Superior temporal gyrus (tissue), 1 donor: ENCODE data around the gene SNRPA.

Source experiments
- DNase-seq: peaks from one replicate; pipeline ENCODE4 v3.0.0-alpha.2; 2016; ENCODE audit errors: extremely low spot score

Gene SNRPA

DNA sequence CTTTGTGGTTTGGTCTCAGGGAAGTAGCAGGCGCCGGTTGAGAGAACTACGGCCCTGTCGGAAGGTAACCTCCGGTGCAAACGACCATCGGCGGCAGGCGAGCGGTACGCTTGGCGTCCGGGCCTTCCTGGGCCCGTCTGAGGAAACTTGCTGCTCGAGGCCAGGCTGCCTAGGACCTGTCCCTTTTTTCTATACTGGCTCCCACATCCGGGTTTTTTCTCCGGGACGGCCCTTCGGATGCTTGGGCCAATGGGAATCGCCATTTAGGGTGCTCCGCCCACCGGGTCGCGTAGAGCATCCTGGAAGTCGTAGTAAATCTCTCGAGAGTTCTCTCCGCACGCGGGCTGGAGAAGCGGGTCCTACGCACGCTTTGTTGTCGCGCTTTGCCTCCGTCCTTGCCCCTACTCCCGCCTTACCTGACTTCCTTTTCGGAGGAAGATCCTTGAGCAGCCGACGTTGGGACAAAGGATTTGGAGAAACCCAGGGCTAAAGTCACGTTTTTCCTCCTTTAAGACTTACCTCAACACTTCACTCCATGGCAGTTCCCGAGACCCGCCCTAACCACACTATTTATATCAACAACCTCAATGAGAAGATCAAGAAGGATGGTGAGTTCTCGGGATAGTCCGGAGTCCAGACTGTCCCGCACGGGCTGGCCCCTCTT, at the start of gene SNRPA:
SNRPA (plus strand) TSS at position 330 of the 664 bp plus-strand sequence; CDS start at position 536, 206 bp downstream.
- DNase-seq: peak; percentile 99

GRCh38 chr19:40701758-40702157, 49.2 kb upstream of the SNRPA start:
- DNase-seq: no peak

- peak; percentile 17 for DNase-seq
Measured at GRCh38 chr19:40702337-40703012, 48.5 kb upstream of the SNRPA start.

DNA sequence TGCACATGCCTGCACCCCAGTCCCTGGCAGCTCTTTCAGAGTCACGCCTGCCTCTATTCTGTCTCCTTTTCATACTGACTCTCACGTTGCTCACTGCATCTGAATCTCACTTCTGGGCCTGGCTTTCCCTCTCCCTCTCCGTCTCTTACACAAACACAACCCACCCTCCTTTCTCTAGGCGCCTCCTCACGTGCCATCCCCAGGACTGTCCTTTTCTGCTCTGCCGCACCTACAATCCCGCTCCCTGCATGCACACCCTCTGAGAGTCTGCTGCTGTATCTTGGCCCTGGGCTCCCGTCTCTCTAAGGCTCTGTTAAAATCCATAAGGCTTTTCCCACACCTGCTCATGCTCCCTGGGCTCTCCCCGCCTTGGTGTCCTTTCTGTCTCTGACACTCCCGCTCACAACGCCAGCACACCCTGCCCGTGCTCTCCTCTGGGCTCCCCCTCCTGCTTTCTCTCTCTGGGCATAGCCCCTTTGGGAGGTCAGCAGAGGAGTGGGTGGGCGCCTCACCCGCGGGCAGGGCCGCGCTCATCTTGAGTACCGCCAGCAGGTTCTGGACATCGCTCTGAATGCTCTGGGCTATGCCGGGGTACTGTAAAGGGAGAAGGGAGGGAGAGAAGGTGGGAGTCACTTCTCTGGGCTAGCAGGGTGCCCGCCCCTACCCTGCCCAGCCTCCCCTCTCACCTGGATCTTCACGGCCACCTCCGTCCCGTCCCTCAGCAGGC, 47.8 kb upstream of the SNRPA start:
- peak; percentile 12 for DNase-seq

GRCh38 chr19:40704491-40705361, 46.3 kb upstream of the SNRPA start:
- DNase-seq: no peak

- no peak for DNase-seq
Measured at GRCh38 chr19:40705362-40705651, 45.7 kb upstream of the SNRPA start.

DNA sequence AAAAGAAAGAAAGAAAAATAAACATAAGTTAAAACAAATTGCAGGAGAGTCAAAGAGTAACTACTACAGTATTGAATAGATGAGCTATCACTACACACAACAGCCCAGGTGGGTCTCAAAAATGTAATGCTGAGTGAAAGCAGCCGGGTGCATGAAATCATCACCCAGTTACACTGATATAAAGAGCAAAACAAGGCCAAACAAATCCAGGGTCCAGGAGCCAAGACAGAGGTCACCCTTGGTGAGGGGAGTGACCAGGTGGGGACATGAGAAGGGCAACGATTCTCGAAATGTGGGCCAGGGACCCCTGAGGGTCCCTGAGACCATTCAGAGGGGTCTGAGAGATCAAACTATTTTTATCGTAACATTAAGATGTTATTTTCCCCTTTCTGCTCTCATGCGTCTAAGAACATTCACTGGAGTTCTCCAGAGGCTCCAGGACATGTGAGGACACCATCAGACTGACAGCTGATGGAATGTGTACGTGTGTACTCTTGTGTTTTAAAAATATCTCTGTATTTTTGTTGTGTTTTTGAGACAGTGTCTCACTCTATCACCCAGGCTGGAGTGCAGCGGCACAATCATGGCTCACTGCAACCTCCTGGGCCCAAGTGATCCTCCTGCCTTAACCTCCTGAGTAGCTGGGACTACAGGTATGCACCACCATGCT, 44.9 kb upstream of the SNRPA start:
- DNase-seq: no peak

GRCh38 chr19:40707615-40708014, 43.4 kb upstream of the SNRPA start:
- no peak for DNase-seq

DNA sequence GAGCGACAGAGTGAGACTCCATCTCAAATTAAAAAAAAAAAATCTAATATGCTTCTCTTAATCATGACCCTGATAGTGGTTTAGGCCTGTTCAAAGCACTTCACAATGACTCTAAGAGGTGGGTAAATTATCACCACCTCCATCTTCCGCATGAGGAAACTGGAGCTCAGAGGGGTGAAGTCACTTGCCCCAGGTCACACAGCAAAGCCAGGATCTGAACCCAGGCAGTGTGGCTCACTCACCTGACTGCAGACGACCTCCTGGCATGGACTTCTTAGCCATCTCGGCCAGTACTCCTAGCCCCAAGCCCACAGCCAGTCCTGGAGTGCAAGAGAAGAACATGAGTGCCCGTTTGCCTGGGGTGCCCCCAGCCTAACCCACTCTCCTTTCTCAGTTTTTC, 41.2 kb upstream of the SNRPA start:
- no peak for DNase-seq

DNA sequence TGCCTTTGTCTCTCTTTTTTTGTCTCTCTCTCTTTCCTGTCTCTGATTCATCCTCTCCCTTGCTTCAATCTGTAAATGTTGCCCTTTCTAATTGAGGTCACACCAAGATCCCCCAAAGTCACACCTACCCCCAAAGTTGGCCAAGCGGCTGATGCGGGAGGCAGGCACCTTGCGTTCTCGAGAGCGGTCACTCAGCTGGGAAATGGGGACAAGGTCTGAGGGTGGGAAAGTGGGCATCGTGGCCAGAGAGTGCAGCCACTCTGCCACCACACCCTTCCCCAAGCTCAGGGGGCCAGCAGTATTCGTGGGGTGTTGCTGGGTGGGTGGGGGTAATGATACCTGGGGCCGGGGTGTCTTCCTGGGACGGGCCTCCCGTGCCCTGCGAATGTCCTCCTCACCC, 37.1 kb upstream of the SNRPA start:
- no peak for DNase-seq

DNA sequence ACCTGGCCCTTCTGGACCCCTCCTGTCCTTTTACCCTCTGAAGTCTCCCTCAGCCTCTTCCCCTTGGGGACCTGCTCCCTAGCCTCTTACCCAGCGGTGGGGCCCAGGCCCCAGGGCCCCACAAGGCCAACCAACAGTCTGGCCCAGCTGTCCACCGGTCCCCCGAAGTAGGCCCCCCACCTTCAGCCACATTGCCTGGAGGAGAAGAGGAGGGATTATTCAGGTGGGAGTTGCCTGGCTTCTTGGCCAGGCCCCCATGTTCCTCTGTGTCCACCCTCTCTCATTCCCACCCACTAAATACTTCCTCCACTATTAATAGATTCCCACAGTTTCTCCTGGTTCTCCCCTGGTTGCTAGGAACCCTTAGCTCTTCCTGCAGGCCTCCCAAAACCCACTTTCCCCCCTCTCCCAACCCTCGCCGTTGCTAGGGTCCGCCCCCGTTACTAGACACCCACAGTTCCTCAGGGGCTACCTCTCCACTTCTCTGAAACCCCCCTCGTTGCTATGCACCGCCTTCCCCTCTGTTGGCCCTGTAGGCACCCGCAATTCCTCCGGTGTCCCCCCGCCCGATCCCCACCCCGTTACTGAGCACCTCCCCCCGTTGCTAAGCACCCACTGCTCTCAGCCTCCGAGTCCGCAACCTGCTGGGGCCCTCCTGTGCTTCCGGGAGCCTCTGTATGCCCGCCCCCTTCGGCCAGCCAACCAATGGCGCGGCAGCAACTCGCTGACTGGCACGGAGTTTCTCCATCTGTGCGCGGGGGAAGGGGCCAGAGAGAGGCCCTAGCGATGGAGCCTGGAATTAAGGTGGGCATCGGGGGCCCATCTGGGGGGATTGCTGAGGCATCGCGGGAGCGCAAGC, 36.3 kb upstream of the SNRPA start:
- DNase-seq: peak; percentile 96

GRCh38 chr19:40716031-40716481, 34.9 kb upstream of the SNRPA start:
- DNase-seq: no peak

DNA sequence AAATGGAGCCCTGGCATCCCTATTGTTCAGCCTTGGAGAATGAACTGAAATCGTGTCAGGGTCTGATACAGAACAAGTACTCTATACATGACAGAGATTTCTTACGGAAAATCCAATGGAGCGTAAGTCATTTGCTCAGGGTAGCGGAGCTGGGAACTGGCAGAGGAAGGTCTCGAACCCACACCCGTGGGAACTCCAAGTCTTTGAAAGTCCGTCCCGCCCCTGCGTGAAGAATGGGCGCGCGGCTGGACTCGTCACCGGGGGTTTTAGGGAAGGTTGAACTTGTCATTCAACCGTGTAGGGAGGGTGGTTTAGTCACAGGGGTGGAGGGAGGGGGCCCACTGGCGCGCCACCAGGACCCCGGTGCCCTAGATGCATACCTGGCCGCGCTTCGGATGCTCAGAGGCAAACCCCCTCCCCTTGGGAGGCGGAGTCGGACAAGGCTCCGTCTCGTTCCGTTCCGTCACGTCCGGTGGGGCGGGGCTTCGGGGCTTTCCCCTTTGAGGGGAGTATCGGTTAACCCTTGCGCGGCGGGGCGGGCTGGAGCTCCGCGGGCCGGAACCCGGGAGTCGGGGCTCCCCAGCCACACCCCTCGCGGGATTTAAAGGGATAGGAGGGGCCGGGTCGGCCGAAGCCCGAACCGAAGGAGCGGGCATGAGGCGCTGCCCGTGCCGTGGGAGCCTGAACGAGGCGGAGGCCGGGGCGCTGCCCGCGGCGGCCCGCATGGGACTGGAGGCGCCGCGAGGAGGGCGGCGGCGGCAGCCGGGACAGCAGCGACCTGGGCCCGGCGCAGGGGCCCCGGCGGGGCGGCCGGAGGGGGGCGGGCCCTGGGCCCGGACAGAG, 34.3 kb upstream of the SNRPA start, which contains the start of the genes COQ8B and ITPKC:
COQ8B (minus strand) TSS at position 405 of the 843 bp plus-strand sequence. CDS start 2,254 bp downstream, outside the sequence.
ITPKC (plus strand) TSS at position 631 of the 843 bp plus-strand sequence; CDS start at position 655, 24 bp downstream.
- peak; percentile 99 for DNase-seq

DNA sequence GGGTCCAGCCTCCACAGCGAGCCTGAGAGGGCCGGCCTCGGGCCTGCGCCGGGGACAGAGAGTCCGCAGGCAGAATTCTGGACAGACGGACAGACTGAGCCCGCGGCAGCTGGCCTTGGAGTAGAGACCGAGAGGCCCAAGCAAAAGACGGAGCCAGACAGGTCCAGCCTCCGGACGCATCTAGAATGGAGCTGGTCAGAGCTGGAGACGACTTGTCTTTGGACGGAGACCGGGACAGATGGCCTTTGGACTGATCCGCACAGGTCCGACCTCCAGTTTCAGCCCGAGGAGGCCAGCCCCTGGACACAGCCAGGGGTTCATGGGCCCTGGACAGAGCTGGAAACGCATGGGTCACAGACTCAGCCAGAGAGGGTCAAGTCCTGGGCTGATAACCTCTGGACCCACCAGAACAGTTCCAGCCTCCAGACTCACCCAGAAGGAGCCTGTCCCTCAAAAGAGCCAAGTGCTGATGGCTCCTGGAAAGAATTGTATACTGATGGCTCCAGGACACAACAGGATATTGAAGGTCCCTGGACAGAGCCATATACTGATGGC, 33.6 kb upstream of the SNRPA start:
- no peak for DNase-seq

- DNase-seq: no peak
Measured at GRCh38 chr19:40717880-40718773, 32.9 kb upstream of the SNRPA start.

GRCh38 chr19:40718774-40719391, 32.1 kb upstream of the SNRPA start:
- no peak for DNase-seq

GRCh38 chr19:40719414-40719894, 31.5 kb upstream of the SNRPA start:
- no peak for DNase-seq
